GM23248 (cell line): ENCODE data around the gene SLC51B.

Experiments used
- EZH2 ChIP-seq: fragments of 200-600 bp; sonication (generic); IDR thresholded peaks from 2 replicates; pipeline ENCODE4 v1.6.1; 2018; ENCODE audit warnings: antibody characterized with exemption, mild to moderate bottlenecking; ENCODE audit not compliant: insufficient read depth, poor library complexity, severe bottlenecking
- EZH2phosphoT487 ChIP-seq: fragments of 200-600 bp; sonication (generic); IDR thresholded peaks from 2 replicates; pipeline ENCODE4 v1.6.1; 2018; ENCODE audit warnings: antibody characterized with exemption, moderate library complexity, mild to moderate bottlenecking, low read depth; ENCODE audit not compliant: insufficient read depth

DNA sequence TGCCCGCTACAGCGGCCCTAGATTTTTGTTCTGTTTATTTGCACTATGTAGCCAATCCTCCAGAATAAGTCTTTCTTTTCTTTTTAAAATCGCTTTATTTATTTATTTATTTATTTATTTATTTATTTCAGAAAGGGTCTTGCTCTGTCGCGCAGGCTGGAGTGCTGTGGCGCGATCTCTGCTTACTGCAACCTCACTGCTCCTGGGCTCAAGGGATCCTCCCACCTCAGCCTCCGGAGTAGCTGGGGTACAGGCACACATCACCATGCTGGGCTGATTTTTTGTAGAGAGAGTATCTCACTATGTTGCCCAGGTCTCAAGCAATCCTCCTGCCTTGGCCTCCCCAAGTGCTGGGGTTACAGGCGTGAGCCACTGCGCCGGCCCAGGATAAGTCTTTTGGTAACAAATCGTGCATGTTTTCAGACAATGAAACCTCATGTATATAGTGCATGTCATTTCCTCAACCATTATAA, 15.4 kb upstream of the SLC51B start:
- no peak for TF ChIP-seq EZH2phosphoT487
- TF ChIP-seq EZH2 = no peak
